ENCODE results near the gene CST8.

- TF ChIP-seq, protein P1, sequence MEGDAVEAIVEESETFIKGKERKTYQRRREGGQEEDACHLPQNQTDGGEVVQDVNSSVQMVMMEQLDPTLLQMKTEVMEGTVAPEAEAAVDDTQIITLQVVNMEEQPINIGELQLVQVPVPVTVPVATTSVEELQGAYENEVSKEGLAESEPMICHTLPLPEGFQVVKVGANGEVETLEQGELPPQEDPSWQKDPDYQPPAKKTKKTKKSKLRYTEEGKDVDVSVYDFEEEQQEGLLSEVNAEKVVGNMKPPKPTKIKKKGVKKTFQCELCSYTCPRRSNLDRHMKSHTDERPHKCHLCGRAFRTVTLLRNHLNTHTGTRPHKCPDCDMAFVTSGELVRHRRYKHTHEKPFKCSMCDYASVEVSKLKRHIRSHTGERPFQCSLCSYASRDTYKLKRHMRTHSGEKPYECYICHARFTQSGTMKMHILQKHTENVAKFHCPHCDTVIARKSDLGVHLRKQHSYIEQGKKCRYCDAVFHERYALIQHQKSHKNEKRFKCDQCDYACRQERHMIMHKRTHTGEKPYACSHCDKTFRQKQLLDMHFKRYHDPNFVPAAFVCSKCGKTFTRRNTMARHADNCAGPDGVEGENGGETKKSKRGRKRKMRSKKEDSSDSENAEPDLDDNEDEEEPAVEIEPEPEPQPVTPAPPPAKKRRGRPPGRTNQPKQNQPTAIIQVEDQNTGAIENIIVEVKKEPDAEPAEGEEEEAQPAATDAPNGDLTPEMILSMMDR (tag by site-specific recombination; IDR thresholded peaks at IDR 0.05): no peak
- TF ChIP-seq ZNF416 (tag by site-specific recombination; IDR thresholded peaks at IDR 0.05) (no peak), ATF2 (tag by site-specific recombination; IDR thresholded peaks at IDR 0.05; ENCODE audit: low read depth) (no peak), ZNF610 (tag by site-specific recombination; IDR thresholded peaks at IDR 0.05; ENCODE audit: borderline replicate concordance) (no peak), ZSCAN30 (tag by site-specific recombination; IDR thresholded peaks at IDR 0.05) (no peak), ZNF341 (tag by site-specific recombination; IDR thresholded peaks at IDR 0.05; ENCODE audit: low read depth) (no peak), YY1 (tag by site-specific recombination; IDR thresholded peaks at IDR 0.05) (no peak), KLF16 (tag by site-specific recombination; IDR thresholded peaks at IDR 0.05) (no peak)
- TF ChIP-seq, protein P2, sequence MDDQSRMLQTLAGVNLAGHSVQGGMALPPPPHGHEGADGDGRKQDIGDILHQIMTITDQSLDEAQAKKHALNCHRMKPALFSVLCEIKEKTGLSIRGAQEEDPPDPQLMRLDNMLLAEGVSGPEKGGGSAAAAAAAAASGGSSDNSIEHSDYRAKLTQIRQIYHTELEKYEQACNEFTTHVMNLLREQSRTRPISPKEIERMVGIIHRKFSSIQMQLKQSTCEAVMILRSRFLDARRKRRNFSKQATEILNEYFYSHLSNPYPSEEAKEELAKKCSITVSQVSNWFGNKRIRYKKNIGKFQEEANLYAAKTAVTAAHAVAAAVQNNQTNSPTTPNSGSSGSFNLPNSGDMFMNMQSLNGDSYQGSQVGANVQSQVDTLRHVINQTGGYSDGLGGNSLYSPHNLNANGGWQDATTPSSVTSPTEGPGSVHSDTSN (CRISPR knock-in tag; IDR thresholded peaks at IDR 0.05): no peak
Measured at GRCh38 chr20:23461180-23461579, 29.7 kb upstream of the CST8 start.

Measured in HEK293 (cell line).